ENCODE measurements around the gene TMEM187.

The TMEM187 gene

DNA sequence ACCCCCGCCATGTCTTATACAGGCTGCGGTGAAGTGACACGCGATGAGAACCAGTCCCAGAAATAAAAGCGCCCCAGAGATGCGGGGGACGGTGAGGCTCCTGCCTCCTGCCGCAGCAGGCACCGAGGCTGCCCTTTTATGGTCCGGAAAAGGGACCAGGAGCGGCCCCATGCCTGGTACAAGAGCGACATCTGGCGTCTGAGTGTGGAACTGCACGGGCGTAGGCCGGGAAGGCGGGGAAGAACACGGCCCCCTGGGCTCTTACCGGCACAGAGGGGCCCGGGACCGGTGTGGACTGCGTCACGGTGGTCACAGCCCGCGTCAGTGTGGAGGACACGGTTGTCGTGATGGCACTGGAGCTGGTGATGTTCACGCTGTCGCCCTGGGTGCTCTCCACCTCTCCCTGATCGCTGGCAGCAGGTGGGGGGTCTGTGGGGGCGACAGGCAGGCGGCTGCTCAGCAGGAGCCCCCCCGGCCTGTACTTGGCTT, 19.2 kb upstream of the TMEM187 start:
- FAIRE-seq: no peak

DNA sequence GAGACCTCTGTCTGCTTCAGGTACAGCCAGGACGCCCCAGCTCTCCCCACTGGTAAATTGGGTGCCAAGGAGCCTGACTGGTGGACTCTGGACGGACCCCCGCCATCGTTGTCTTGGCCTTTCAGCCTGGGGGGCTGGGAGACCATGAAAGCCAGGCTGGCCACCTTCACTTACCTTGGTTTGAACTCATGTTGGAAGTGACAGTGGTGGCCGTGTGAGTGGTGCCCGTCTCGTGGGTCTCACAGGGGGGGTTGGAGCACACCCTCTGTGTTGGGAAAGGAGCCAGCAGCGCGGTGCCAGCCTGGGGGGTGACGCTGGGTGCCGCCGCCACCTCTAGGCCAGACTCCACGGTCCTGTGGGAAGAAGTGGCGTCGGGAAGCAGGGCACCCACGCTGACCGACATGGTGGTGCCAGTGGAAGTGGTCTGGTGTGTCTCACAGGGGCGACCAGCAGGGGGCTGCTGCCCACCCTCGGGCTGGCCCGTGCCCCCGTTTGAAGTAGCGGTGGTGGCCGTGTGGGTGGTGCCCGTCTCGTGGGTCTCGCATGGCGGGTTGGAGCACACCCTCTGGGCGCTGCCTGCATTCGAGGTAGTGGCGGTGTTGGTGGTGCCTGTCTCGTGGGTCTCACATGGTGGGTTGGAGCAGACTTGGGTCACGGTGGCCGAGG, 18.5 kb upstream of the TMEM187 start:
- FAIRE-seq: no peak
- no peak for DNase-seq (ENCODE audit: insufficient read length, low spot score)

More for the DNA sequence above, 19.2 kb upstream of the TMEM187 start:
- peak; percentile 35 for DNase-seq (ENCODE audit: insufficient read length, low spot score)

DNA sequence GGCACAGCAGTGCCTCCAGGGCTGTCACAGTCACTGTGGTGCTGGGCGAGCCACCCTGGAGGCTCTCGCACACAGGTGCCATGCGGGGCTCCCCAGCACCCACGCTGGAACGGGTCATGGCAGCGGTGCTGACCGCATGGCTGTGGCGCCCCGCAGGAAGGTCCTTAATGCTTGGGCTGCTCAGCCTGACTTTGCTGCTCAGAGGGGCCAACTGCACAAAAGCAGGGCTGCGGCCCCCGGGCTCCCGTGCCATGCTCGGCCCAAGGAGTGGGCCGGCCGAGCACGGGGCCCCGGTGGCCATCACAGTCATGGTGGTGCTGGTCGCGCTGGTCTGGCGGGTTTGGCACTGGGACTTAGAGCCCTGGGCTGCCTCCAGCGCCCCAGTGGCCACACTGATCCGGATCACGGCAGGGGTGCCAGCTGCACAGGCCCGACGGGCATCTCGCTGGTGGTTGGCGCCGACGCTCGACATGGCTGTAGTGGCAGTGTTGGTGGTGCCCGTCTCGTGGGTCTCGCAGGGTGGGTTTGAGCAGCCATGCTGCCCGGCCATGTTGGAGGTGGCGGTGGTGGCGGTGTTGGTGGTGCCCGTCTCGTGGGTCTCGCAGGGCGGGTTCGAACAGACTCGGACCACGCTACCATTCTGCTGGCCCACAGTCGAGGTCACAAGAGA, 17.9 kb upstream of the TMEM187 start:
- DNase-seq (ENCODE audit: insufficient read length, low spot score) (no peak), FAIRE-seq (no peak)

DNA sequence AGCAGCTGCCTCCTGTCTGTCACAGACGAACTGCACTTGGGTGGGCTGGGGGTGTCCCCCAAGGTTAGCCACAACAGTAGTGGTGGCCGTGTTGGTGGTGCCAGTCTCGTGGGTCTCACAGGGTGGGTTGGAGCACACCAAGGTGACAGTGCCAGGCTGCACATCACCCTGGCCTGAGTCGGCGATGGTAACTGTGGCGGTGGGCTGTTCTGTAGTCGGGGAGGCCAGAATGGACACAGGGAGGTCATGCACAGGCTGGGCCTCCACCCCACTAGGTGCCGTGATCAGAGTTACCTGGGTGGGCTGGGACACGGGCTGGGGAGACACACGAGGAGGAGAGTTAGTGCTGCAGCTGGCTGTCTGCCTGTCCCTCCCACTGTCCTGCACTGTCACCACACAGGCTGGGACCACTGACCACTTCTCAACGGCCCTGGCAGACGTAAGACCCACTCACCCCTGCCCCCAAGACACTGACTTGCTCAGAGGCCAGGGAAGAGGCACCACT, 17.3 kb upstream of the TMEM187 start:
- FAIRE-seq: no peak

DNA sequence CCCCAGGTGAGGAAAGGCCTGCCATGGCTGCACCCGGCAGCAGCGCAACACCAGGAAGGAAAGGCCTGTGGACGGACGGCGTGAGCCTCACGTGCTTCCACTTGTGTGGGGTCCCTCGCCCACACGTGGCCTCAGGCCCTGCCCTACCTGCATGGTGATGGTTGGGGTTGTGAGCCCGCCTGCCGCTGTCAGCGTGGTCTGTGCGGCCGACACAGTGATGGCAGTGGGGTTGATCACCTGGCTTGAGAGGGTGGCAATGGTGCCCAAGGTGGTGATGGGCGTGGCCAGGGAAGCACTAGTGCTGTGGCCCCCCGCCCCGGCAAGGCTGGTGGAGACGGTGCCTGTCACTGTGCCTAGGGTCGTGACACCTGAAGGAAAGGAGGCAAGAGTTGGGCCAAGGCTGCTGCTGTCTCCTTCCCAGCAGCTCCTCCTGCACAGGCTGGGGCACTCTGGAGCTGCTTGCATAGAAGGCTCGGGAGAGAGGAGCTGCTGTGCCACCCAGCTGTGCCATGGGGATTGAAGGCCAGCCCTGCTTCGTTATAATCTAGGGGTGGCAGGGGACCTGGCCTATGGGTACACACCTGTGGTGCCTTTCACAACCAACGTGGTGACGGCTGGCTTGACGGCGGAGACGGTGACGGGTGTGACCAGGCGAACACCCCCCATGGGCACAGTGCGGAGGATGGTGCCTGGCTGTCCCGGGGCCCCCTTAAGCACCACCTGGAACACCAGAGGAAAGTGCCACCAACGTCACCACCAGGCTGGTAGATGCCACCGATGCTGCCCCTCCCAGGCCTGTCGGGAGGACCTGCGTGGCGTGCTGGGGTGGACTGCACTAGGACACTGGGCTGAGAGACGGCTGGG, 16.3 kb upstream of the TMEM187 start:
- no peak for DNase-seq (ENCODE audit: insufficient read length, low spot score)
- no peak for FAIRE-seq

More for the DNA sequence above, 17.3 kb upstream of the TMEM187 start:
- no peak for DNase-seq (ENCODE audit: insufficient read length, low spot score)

DNA sequence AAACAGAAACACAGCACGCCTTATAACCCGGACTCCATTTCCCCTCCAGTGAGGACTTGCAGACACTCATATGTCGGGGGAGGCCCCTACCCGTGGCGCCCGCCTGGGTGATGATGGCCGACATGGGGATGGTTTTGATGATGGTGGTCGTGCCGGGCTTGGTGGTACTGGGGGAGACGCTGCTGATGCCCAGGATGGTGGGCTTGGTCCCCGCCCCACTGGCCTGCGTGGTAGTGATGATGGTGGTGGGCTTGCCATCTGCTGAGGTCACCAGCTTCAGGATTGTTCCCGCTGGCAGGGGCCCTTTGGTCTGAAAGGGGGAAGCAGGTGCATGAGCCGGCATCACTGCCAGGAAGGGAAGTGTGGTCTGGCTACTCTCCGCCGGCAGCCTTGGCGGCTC, 15.3 kb upstream of the TMEM187 start:
- DNase-seq (ENCODE audit: insufficient read length, low spot score) (no peak), FAIRE-seq (no peak)

DNA sequence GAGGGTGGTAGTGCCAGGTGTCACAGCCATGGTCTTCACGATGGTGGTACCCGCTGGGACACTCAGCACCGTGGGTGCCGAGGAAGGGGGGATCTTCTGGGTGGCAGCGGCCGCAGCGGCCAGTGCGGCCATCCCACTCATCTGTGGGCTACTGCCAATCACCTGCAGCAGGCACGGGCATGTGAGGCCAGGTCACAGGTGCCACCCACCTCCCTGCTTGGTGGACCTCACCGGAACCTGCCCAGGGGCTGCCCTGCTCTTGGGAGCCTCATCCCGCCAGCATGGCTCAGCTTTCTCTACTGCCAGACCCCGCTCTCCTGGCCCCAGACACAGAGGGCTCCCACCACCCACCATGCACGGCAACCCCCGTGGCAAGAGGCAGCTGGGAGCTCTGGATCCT, 13.9 kb upstream of the TMEM187 start:
- FAIRE-seq (no peak), DNase-seq (ENCODE audit: insufficient read length, low spot score) (no peak)

DNA sequence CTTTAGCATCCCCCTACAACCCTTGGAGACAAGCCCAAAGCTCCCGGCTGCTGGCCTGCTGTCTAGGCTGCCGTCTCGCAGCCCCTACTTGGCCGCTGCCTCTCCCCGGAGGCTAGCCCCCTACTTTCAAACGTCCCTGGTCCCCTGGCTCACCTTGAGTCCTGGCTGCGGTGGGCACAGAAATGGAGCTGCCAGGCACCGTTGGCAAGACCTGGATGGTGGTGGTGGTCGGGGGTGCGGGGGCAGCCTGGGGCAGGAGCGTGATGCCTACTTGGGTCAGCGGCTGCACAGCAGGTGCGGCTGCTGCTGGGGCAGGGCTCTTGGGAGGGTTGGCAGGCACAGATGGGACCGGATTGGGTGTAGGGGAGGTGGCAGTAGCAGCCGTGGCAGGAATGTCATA, 12.9 kb upstream of the TMEM187 start:
- DNase-seq (ENCODE audit: insufficient read length, low spot score) (no peak), FAIRE-seq (no peak)

DNA sequence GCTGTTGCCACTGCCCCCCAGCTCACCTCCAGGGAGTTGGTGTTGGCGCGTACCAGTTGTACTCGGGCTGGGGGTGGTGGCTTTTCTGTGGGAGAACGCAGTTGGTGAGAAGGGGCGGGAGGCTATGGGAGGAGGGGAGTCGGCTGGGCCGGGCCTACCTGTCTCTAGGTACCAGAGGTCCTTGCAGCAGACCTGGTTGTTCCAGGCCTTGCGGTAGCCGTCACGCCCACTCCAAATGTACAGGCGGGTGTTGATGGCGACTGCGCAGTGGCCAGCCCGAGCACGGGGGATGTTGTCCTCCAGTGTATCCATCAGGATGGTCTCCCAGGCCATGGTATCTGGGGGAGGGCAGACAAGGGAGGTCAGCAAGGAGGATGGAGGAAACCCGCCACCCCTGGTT, 12.5 kb upstream of the TMEM187 start:
- no peak for FAIRE-seq
- DNase-seq (ENCODE audit: insufficient read length, low spot score): no peak

DNA sequence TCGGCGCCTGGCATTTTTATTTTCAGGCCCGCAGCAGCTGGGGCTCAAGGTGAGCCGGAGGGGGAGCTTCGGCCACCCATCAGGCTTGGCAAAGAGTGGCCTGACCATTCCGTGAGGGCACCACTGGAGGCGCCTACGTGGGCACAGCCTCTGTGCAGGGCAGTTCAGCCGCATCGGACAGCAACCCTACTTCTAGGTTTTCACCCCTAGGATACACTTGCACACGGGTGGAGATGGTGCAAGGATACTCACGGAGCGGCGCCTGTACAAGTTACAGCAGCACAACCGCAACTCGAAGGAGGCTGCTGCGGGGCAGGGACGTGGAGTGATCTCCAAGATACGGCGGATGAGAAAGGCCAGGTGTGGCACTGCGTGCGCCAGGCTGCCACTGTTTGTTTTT, 11.8 kb upstream of the TMEM187 start:
- DNase-seq (ENCODE audit: insufficient read length, low spot score): no peak
- no peak for FAIRE-seq

DNA sequence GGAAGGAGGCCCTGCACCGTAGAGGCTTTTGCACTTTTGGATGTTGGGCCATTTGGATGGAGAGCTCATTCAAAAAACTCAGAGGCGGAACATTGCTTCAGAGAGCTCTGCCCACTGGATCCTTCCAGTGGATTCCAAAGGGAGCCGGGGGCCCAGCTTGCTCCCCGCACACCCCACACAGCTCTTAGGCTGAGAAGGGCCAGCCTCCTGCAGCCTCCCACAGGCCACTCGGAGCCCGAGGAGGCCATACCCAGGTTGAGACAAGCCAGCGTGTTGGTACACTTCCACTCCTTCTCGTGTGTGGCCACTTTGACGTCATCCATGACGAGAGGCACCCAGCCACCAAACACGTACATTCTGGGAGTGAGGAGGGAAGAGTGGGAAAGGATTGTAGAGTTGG, 11.3 kb upstream of the TMEM187 start:
- FAIRE-seq (no peak), DNase-seq (ENCODE audit: insufficient read length, low spot score) (no peak)

DNA sequence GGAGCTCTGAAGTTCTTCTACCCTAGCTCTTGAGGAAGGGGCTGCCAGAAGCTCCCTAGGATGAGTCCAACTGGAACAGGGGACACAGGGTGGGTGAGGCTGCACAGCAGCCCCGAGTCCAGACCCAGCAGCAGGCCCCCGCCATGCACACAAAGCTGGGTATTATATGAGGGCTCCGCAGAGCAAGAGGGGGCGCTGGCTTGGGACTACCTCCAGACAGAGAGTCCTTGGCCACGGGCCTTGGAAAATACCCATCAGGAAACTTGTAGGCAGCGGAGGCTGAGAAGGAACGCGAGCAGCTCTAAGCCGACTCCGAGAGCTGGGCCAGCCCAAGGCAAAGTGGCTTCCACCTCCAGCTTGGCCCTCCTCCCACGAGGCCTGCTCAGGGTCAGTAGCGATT, 9.0 kb upstream of the TMEM187 start:
- FAIRE-seq: no peak
- DNase-seq (ENCODE audit: insufficient read length, low spot score): no peak

DNA sequence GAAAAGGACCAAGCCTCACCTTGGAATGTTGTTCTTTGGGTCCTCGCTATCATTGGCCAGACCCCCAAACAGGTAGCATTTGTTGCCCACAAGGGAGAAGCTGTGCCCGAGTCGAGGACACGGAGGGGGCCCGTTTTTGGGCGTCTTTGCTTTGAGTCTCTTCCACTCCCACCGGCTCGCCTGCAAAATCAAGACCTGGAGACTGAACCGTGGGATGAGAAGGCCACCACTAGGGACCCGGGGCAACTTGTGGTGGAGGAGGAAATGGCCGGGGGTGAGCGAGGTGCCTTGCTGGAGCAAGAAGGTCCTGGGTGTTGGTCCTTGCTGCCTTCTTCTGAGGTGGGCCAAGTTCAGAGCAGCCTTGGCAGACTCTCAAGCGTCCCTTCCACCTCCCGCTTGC, 8.4 kb upstream of the TMEM187 start:
- FAIRE-seq (no peak), DNase-seq (ENCODE audit: insufficient read length, low spot score) (no peak)

DNA sequence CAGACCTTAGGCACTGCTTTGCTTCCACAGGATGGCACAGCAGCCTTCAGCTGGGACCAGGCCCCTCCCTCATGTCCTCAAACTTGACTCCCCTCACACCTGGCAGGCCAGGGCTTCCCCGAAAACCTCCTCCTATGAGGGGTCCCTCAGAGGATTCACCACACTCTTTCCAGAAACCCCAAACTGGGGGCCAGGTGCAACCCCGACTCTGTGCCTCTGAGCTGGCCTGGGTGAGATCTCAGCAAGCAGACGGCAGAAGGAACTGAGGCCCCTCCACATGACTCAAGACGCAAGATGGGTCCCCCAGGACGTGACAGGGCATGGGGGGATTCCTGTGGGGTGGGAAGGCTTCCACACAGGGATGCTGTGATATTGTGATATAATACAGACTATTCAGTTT, 7.1 kb upstream of the TMEM187 start:
- no peak for FAIRE-seq
- DNase-seq (ENCODE audit: insufficient read length, low spot score): no peak

DNA sequence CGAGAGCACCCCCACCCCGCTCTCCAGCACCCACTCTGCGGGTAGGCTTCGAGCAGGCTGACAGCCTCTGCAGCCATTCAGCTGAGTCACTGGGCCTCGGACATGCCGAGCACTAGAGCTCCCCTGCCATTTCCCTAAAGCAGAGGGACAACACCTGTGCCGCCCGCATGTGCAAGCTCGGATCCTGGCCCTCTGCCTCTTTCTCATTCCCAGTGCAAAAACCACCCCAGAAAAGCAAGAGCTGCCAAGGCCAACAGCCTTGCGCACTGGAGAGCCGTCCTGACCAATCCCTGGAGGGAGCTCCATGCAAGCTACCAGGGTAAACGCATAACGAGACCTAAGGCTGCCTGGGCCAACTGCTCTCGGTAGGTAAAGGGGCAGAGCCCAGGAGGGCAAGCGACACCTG, 6.3 kb upstream of the TMEM187 start:
- DNase-seq (ENCODE audit: insufficient read length, low spot score): no peak
- no peak for FAIRE-seq

DNA sequence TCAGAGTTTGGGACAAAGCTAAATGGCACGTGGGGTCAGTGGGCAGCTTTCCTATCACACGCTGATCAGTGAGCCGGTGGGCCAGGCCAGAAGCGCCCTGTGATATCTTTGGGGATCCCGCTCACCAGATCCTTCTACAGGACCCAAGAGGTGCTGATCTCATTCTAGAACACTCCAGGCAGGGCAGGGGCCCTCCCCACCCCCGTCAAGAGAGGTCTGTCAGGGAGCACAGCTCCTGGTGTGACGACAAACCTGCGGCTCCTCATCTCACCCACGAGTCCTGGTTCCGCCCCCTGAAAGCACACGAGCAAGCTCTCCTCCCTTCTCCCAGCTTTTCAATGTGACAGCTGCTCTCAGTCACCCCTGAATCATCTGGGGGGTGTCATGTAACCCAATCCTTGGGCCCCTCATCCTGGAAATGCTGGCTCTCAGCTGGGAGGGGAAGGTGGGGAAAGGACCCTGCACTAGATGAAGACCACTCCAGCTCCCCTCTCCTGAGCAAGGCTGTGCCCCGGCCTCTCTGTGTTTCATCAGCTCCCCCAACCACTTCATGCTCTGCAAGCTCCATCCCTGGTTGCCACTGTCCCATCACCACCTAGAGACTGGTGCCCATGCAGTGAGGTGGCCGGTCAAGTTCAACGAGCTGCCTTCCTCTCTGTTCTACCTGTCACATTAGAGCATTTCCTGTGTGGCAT, 5.6 kb upstream of the TMEM187 start:
- FAIRE-seq: no peak
- no peak for DNase-seq (ENCODE audit: insufficient read length, low spot score)

DNA sequence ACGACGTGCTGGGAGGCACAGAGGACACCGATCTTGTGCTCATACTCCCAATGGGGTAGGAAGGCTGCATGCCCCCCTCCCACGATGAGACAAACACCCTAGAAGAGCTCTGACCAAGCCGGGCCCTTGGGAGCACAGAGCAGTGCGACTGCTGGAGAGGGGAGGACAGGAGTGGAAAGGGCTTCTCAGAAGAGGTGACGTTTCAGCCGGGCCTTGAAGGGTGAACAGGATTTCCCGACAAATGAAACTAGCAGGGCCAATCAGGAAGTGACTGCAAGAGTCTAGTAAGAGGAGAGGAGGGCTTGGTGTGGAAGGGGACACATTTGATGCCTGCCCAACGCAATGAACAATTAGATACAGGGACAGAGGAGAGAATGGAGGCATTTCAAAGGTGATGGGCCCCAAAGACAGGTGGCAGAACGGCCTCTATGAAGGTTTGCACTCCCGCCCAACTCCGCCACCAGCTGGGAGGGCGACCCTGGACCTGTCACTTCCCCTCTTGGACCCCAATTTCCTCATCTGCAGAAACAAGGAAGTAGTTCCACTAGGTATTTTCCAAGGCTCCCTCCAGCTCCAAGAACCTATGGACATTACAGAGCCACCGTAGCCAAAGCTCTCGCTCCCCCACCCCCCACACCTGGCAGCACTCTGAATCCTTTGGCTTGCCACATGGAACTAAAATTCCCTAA, 4.9 kb upstream of the TMEM187 start:
- FAIRE-seq: no peak
- no peak for DNase-seq (ENCODE audit: insufficient read length, low spot score)

DNA sequence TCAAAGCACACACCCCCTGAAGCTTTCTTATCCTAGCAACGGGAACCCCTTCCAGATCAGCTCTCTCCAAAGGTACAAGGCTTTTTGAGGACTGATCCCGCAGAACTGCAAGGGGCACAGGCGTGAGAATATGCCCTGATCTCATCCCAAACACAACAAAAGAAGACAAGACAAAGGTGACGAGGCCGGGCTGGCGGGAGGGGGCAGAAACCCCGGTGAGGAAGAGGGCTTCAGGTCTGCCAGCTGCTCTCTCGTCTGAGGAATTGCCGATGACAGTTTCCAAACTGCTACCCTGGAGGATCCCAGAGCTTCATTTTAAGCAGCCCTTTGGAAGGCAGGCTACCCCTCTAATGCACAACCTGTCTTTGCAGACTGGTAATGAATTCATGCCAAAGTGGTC, 4.3 kb upstream of the TMEM187 start:
- DNase-seq (ENCODE audit: insufficient read length, low spot score): no peak
- no peak for FAIRE-seq

DNA sequence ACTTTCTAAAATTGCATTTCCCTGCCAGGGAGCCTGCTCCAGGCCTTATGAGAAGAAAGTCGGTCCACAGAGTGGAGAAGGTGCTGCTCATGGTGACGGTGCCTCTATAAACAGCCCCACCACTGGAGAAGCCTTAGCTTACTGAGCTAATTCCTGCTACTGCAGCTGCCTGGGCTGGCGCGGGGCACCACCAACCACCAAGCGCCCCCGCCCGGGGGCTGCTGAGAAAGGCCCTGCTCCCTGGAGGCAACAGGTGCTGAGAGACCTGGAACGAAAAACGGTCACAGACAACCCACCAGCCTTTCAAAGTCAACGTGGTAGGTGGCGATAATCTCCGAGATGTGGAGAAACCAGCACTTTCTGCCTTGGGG, 3.8 kb upstream of the TMEM187 start:
- FAIRE-seq (no peak), DNase-seq (ENCODE audit: insufficient read length, low spot score) (no peak)

Measured in HTR-8/SVneo (cell line).